GM12872 (cell line): ENCODE results near the gene MAGEF1.

ENCODE experiments used
- TF ChIP-seq, protein P1 (sequence below): IDR thresholded peaks from 3 replicates; pipeline ENCODE4 v1.5.1; 2011; ENCODE audit warnings: low read depth, mild to moderate bottlenecking, low read length, moderate library complexity; ENCODE audit not compliant: insufficient read depth

Gene MAGEF1

DNA sequence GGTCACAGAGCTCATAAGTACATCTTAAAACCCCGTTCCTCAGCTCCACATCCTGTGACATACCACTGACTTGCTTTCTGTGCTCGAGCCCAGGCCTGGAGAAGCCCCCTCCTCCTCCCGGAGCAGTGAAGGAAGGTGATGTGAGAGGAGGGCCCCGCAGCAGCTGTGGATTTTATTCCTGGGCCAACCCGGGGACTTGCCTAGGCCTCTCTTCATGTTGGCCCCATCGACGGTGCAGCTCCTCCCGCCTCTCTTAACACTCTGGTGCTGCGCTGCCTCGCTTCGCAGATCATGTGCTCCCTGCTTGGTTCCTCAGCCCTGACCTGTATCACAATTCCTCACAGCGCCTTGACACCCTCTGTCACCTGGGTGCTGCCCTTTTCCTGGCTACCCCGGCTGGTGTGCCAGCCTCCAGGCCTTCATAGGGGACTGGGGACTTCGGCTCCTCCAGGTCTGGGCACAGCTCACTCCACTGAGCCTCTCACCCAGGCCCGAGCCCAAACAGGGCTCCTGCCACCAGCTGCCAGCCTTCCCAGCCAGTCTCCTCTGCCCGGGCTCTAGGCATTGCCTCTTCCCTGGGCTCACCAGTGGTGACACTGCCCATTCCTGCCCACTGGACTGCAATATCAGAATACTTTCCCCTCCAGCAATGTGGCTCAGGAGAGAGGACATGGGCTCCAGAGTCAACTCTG, 21.5 kb downstream of the MAGEF1 start:
- TF ChIP-seq, protein P1, sequence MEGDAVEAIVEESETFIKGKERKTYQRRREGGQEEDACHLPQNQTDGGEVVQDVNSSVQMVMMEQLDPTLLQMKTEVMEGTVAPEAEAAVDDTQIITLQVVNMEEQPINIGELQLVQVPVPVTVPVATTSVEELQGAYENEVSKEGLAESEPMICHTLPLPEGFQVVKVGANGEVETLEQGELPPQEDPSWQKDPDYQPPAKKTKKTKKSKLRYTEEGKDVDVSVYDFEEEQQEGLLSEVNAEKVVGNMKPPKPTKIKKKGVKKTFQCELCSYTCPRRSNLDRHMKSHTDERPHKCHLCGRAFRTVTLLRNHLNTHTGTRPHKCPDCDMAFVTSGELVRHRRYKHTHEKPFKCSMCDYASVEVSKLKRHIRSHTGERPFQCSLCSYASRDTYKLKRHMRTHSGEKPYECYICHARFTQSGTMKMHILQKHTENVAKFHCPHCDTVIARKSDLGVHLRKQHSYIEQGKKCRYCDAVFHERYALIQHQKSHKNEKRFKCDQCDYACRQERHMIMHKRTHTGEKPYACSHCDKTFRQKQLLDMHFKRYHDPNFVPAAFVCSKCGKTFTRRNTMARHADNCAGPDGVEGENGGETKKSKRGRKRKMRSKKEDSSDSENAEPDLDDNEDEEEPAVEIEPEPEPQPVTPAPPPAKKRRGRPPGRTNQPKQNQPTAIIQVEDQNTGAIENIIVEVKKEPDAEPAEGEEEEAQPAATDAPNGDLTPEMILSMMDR: no peak

DNA sequence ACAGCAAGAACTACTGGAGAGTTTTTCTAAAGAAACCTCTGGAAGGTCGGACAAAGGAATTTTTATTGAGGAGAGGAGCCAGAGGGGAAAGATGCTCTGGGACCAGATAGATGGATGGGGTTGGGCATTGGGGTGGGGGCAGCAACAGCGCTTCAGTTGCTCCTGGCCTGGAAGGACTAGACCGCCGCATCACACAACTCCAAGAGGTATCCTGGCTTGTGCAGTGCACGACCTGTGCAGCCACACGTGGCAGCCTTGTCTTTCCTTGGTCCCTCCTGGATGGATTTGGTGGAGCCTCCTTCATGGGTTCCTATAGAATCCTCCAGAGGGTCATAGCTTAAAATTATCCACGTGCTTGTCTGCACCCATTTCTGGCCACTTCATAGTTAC, 23.0 kb downstream of the MAGEF1 start:
- TF ChIP-seq, protein P1: no peak

DNA sequence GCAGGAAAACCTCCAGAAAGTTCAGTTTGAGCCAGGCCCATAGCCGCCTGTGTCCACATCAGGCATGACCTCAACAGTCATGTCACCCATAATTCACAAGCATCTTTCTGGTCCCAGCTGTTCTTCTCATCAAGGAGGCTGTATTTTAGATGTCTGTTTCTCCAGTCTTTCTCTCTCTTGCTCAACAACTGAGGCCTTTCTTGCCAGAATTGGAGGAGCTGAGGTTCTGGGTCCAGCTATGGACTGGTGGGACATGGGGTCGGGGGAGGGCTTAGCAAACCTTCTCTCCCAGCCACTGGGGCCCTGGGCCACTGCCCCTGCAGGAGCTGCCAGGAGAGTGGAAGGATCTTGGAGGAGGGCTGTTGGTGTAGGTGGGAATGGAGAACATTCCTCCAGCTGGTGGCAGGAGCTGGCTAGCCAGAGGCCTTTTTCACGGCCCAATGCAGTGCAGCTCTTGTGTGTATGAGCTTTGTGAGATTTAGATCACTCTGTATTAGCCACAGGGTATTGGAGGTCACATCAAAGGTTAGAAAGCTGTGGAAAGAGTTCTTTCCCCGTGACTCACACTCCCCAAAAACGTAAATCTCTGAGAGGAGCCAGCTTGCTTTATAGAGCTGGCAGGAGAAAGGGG, 23.5 kb downstream of the MAGEF1 start:
- TF ChIP-seq, protein P1: no peak

DNA sequence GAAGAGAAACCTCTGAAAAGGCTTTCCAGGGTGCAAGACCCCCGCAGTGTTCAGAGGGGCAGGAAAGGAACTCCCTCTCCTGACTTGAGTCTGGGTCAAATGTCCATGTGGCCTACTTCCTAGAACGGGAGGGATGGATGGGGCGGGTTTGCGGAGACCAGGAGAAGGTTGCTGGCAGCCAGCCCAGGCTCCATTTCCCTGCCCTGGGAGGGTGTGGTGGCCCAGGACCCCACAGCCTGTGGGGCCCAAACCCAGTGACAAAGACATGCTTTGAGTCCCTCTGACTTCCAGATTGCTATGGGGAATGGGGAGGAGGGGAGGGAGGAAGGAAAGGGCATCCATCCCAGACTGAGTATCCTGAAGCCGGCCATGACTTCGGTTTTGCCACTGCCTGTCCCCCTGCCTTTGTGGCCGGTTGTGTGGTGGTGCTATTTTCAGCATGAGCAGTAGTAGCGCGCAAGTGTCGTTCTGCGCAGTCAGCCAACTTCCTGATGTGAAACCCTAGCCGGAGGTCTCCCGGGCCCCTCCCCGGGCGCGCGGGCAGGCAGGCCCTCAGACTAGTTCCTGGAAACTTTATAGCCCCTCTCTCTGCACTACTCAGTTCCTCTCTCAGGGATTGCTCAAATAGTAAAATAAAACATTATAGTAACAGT, 24.4 kb downstream of the MAGEF1 start:
- TF ChIP-seq, protein P1: no peak

DNA sequence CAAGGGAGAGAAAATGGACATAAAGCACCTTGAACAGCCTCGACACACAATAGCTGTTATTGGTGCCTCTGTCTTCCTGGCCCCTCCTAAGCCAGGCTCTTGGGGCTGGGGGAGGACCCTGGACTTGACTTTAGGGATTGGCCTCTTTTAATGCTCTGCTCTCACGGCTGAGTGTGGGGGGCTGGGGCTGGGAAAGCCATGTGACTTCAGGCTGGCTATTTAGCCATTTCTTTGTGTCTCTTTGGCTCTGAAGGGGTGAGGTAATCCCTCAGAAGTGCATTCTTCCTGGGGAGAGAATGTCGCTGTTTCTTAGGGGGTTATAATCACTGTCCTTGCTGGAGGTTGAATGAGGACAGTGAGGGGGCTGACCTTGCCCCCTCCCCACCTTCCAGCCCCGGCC, 26.2 kb downstream of the MAGEF1 start:
- TF ChIP-seq, protein P1: no peak

DNA sequence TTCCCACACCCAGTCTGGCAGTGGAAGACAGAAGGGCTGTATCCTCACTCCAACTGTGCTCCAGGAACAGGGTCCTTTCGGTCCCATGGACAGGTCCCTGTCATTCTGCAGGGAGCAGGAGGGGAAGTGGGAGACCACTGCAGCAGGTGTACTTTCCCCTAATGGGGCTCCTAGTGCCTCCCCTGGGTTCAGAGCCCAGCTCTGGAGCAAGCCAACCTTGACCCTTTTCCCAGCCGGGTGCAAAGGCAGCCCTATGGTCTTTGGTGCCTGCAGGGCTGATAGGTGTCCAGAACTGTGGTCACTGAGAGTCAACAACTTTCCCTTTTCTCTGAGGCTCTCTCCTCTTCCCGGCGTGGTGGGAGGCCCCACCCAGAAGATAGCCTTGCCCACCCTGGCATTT, 26.8 kb downstream of the MAGEF1 start:
- TF ChIP-seq, protein P1: no peak

DNA sequence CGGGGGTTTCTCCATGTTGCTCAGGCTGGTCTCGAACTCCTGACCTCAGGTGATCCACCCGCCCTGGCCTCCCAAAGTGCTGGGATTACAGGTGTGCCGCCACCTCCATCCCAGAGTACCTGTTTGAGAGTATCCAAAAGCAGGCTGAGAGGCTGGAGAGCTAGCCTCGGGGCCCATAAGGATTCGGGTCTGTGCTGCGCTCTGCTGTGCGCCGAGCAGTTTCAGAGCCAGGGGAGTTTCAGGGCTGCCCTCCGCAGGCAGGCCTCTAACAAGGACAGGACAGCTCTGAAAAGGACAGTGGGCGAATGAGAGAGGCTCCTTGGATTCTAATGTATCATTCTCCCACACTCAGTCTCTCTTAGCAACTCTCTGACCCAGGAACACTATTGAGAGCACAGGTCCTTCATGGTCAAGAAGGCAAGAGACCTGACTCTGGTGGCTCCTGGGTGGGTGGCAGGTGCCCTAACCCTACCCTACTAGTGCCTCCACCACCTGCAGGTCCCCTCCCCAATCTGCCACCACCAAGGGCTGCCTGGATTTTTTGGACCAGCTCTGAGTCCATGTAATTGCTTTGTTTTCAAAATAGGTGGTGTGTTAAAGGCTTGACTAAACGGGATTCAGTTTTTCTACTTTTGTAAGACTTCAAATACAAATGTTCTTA, 27.8 kb downstream of the MAGEF1 start:
- TF ChIP-seq, protein P1: no peak
